Panc1 (cell line): ENCODE data around the gene MYMK.

Source experiments
- CTCF ChIP-seq: fragments of 450-650 bp; IDR thresholded peaks from 2 replicates; pipeline ENCODE4 v1.5.1; 2017; ENCODE audit warnings: mild to moderate bottlenecking
- POLR2AphosphoS5 ChIP-seq: IDR thresholded peaks from 2 replicates; pipeline ENCODE4 v1.6.1; 2012; ENCODE audit warnings: mild to moderate bottlenecking, low read depth, low read length, moderate library complexity

GRCh38 chr9:133464638-133465037 is 60.1 kb downstream of the MYMK start:
- TF ChIP-seq POLR2AphosphoS5: no peak
- no peak for TF ChIP-seq CTCF
